Endothelial cell of umbilical vein (primary cell): ENCODE measurements around the gene RNF168. TPM values are rescaled to one million over a fixed set of nuclear protein-coding genes. Genes with fewer than 3 reads are reported as not detected.

Experiments used
- BruUV-seq: library from RNA; stranded (reverse); fragments of 400-500 nt; replicated peaks from 2 replicates; lab custom pipeline; 2021; lab: Mats Ljungman, UMichigan
- CTCF ChIA-PET: fragments of 300-600, 350-600 bp; sonication (Branson Sonifier 250); formaldehyde crosslinking; loops from one replicate; lab custom pipeline; 2021; ENCODE audit warnings: antibody characterized with exemption, inconsistent platforms; lab: Charles Lee
- POLR2A ChIA-PET: fragments of 300-600, 350-600 bp; sonication (Branson Sonifier 250); formaldehyde crosslinking; loops from one replicate; lab custom pipeline; 2021; ENCODE audit warnings: antibody characterized with exemption, inconsistent platforms; lab: Charles Lee
- DNase-seq: peaks from one replicate; pipeline ENCODE4 v3.0.0-alpha.2; 2011; ENCODE audit warnings: low read depth, low spot score
- FAIRE-seq: peaks from 2 replicates; lab custom pipeline; 2011; peaks lifted over from hg19 to GRCh38; lab: Jason Lieb, UNC
- H2AFZ ChIP-seq: 2 replicates; pipeline ENCODE4 v1.6.0; 2012; ENCODE audit warnings: low read depth, low read length, control low read depth, inconsistent platforms
- H3K27ac ChIP-seq: 2 replicates; pipeline ENCODE4 v1.5.1; 2011; ENCODE audit warnings: low read depth, mild to moderate bottlenecking, control low read depth, low read length, moderate library complexity; ENCODE audit not compliant: insufficient read depth
- H3K27me3 ChIP-seq, 2 experiments: 2 replicates each; pipeline versions ENCODE4 v1.6.0 to v1.6.1; 2011; ENCODE audit warnings: low read length in 2 of 2, mixed read lengths in 1 of 2; ENCODE audit not compliant: control insufficient read depth in 2 of 2, insufficient read depth in 2 of 2
- H3K36me3 ChIP-seq, 2 experiments: 2 replicates in 1 of 2; 3 replicates in 1 of 2; pipeline ENCODE4 v1.5.1; 2011; ENCODE audit warnings: low read length in 2 of 2, mild to moderate bottlenecking in 1 of 2, moderate library complexity in 1 of 2; ENCODE audit not compliant: control insufficient read depth in 2 of 2, insufficient read depth in 2 of 2; ENCODE audit errors: extremely low read depth in 1 of 2
- H3K4me1 ChIP-seq: 3 replicates; pipeline ENCODE4 v1.5.1; 2011; ENCODE audit warnings: mild to moderate bottlenecking, low read length; ENCODE audit not compliant: control insufficient read depth, insufficient read depth; ENCODE audit errors: extremely low read depth
- H3K4me2 ChIP-seq: 2 replicates; pipeline ENCODE4 v1.6.1; 2011; ENCODE audit warnings: low read length, control low read depth, mixed read lengths; ENCODE audit not compliant: insufficient read depth
- H3K4me3 ChIP-seq, 3 experiments: fragments of 200-600 bp in 1 of 3; sonication (generic), shearing (Covaris generic) in 1 of 3; replicated peaks in 1 of 3; 2 replicates each; pipeline ENCODE4 v1.5.1; 2011 to 2016; ENCODE audit warnings: control low read depth in 3 of 3, low read length in 3 of 3, mild to moderate bottlenecking in 2 of 3, inconsistent platforms in 1 of 3, low read depth in 1 of 3, moderate library complexity in 1 of 3; ENCODE audit not compliant: insufficient read depth in 1 of 3
- H3K79me2 ChIP-seq: 2 replicates; pipeline ENCODE4 v1.6.0; 2012; ENCODE audit warnings: low read length, inconsistent platforms; ENCODE audit not compliant: control insufficient read depth, insufficient read depth
- H3K9ac ChIP-seq: replicated peaks from 2 replicates; pipeline ENCODE3; 2011; ENCODE audit warnings: low read length, control low read depth; ENCODE audit not compliant: insufficient read depth; ENCODE audit errors: extremely low read depth
- H3K9me1 ChIP-seq: replicated peaks from 3 replicates; pipeline ENCODE4 v1.6.0; 2011; ENCODE audit warnings: mild to moderate bottlenecking, low read length; ENCODE audit not compliant: control insufficient read depth, insufficient read depth; ENCODE audit errors: extremely low read depth
- H3K9me3 ChIP-seq: replicated peaks from 2 replicates; pipeline ENCODE4 v1.5.1; 2012; ENCODE audit warnings: low read length, inconsistent platforms; ENCODE audit not compliant: control insufficient read depth, insufficient read depth
- H4K20me1 ChIP-seq: replicated peaks from 2 replicates; pipeline ENCODE3; 2011; ENCODE audit warnings: mild to moderate bottlenecking, low read length; ENCODE audit not compliant: control insufficient read depth, insufficient read depth; ENCODE audit errors: extremely low read depth
- CTCF ChIP-seq, 2 donors: IDR thresholded peaks; 1 replicate in 1 of 2; 2 replicates in 1 of 2; pipeline ENCODE4 v1.5.1; 2011; ENCODE audit warnings: low read length in 2 of 2, mild to moderate bottlenecking in 2 of 2, moderate library complexity in 2 of 2, control low read depth in 1 of 2, inconsistent platforms in 1 of 2, low read depth in 1 of 2; ENCODE audit not compliant: insufficient read depth in 1 of 2; ENCODE audit errors: extremely low read depth in 1 of 2
- EZH2 ChIP-seq: IDR thresholded peaks from 2 replicates; pipeline ENCODE4 v1.6.1; 2012; ENCODE audit warnings: borderline replicate concordance, low read depth, mild to moderate bottlenecking, moderate library complexity, low read length, inconsistent platforms; ENCODE audit not compliant: severe bottlenecking
- FOS ChIP-seq: IDR thresholded peaks from 2 replicates; pipeline ENCODE4 v1.6.1; 2011; ENCODE audit warnings: mild to moderate bottlenecking, low read length, moderate library complexity, borderline replicate concordance; ENCODE audit not compliant: insufficient read depth
- GATA2 ChIP-seq: IDR thresholded peaks from 2 replicates; pipeline ENCODE4 v1.7.0; 2011; ENCODE audit warnings: low read depth, mild to moderate bottlenecking, moderate library complexity, mixed read lengths, low read length; ENCODE audit not compliant: insufficient read length, insufficient read depth
- JUN ChIP-seq: IDR thresholded peaks from 2 replicates; pipeline ENCODE4 v1.6.1; 2011; ENCODE audit warnings: borderline replicate concordance, low read depth; ENCODE audit not compliant: insufficient read length, insufficient read depth
- MAX ChIP-seq: IDR thresholded peaks from 2 replicates; pipeline ENCODE4 v1.6.1; 2011; ENCODE audit not compliant: insufficient read depth, insufficient read length
- MYC ChIP-seq: IDR thresholded peaks from one replicate; pipeline ENCODE4 v1.6.1; 2011; ENCODE audit warnings: mild to moderate bottlenecking, low read depth, low read length
- POLR2A ChIP-seq: IDR thresholded peaks from 2 replicates; pipeline ENCODE4 v1.6.1; 2012; ENCODE audit warnings: low read depth, mild to moderate bottlenecking, control low read depth, low read length
- POLR2AphosphoS5 ChIP-seq: IDR thresholded peaks from 2 replicates; pipeline ENCODE4 v1.6.1; 2012; ENCODE audit warnings: low read depth, mild to moderate bottlenecking, control low read depth, low read length, moderate library complexity; ENCODE audit not compliant: insufficient read depth
- dilution Hi-C: fragments of 300-500 bp; cut with MboI; formaldehyde crosslinking; loops from one replicate; pipeline ENCODE4 v1.15.0; 2019; ENCODE audit warnings: low sequenced_read_pairs; ENCODE audit not compliant: extremely low pct_ligation_motif_present
- intact Hi-C: fragments of 100-400 bp; cut with micrococcal nuclease; formaldehyde crosslinking; loops from one replicate; pipeline ENCODE4 v1.10.0; 2022
- polyA plus RNA-seq, 4 experiments: library from polyadenylated mRNA; depleted of rRNA in 3 of 4; stranded (reverse) in 3 of 4; unstranded in 1 of 4; fragments of >200 nt; gene quantifications; 2 replicates each; pipeline versions ENCODE4 v1.2.1 to v1.2.3, GENCODE V29; 2011 to 2012; ENCODE audit warnings: missing spikeins in 1 of 4
- total RNA-seq: library from RNA; stranded (reverse); gene quantifications from 2 replicates; pipeline ENCODE4 v1.2.3, GENCODE V29; 2021

Gene RNF168
- total and polyA plus RNA-seq, 2 donors (not counting 3 experiments of a cell fraction or from before 2014, with no cell fraction given) = 4.0 to 32.9 TPM

- ChIA-PET CTCF (no interaction called here), POLR2A (no interaction called here)
- FAIRE-seq = no peak
- H3K27me3 ChIP-seq = no peaks in the 10 kb centered on the region
- no peaks in the 10 kb centered on the region for H4K20me1 ChIP-seq
- H3K9me1 ChIP-seq = no peaks in the 10 kb centered on the region
- peaks cover 0 to 3% of the 10 kb centered on the region in 2 experiments for H3K36me3 ChIP-seq
- no peak for DNase-seq
- H2AFZ ChIP-seq = no peak overlapping the region
- intact Hi-C loops (no loop called here), dilution Hi-C loops (no loop called here)
- no peak overlapping the region for H3K4me3 ChIP-seq
- no peak overlapping the region for H3K9ac ChIP-seq
- no TSS peak for BruUV-seq
- H3K4me1 ChIP-seq = no peaks in the 10 kb centered on the region
- peaks cover 4% of the 10 kb centered on the region for H3K9me3 ChIP-seq
- H3K4me2 ChIP-seq = no peak overlapping the region
- no peak overlapping the region for H3K27ac ChIP-seq
- no peaks in the 10 kb centered on the region for H3K79me2 ChIP-seq
- TF ChIP-seq GATA2 (no peak), MYC (no peak), POLR2A (no peak), FOS (no peak), JUN (no peak), CTCF (IDR thresholded peaks at IDR 0.05; ENCODE audit: extremely low read depth in 1 of 2, insufficient read depth in 1 of 2, low read depth in 1 of 2, low read length in 2 of 2) (no peak), EZH2 (no peak), POLR2AphosphoS5 (no peak), MAX (no peak)
These were observed 39.8 kb downstream of the RNF168 start for GRCh38 chr3:196463804-196464203.
